ENCODE data around the gene CRYBB1. TPM values are rescaled to one million over a fixed set of nuclear protein-coding genes. Genes with fewer than 3 reads are reported as not detected.

CRYBB1 gene
- total RNA-seq, 1 donor from 2014 or later: not detected

DNA sequence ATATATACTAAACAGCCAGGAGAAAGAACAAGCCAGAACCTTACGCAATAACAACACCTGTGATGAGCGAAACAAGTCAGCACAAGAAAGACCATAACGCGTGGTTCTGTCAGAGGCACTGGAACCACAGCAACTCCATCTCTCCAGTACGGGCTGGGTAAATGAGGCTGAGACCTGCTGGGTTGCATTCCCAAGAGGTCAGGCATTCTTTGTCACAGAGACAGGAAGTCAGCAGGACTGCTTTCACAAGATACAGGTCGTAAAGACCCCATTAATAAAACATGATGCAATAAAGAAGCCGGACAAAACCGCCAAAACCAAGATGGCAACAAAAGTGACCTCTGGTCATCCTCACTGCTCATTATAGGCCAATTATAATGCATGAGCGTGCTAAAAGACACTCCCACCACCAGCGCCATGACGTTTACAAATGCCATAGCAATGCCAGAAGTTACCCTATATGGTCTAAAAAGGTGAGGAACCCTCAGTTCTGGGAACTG is 49.6 kb downstream of the CRYBB1 start:
- ATAC-seq (ENCODE audit: low read depth): no peak
- POLR2A ChIA-PET: no interaction called here
- H3K36me3 Mint-ChIP-seq (ENCODE audit: low read depth): peaks cover 4% of the 10 kb centered on the region
- TF ChIP-seq, protein P1, sequence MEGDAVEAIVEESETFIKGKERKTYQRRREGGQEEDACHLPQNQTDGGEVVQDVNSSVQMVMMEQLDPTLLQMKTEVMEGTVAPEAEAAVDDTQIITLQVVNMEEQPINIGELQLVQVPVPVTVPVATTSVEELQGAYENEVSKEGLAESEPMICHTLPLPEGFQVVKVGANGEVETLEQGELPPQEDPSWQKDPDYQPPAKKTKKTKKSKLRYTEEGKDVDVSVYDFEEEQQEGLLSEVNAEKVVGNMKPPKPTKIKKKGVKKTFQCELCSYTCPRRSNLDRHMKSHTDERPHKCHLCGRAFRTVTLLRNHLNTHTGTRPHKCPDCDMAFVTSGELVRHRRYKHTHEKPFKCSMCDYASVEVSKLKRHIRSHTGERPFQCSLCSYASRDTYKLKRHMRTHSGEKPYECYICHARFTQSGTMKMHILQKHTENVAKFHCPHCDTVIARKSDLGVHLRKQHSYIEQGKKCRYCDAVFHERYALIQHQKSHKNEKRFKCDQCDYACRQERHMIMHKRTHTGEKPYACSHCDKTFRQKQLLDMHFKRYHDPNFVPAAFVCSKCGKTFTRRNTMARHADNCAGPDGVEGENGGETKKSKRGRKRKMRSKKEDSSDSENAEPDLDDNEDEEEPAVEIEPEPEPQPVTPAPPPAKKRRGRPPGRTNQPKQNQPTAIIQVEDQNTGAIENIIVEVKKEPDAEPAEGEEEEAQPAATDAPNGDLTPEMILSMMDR (IDR thresholded peaks at IDR 0.05): no peak
- H3K27ac Mint-ChIP-seq: no peak overlapping the region
- no peak for DNase-seq
- H3K9me3 Mint-ChIP-seq: no peaks in the 10 kb centered on the region
- peaks cover 25% of the 10 kb centered on the region for H3K4me1 Mint-ChIP-seq
- no peak overlapping the region for H3K4me3 Mint-ChIP-seq
- CTCF ChIA-PET: no interaction called here
- no peaks in the 10 kb centered on the region for H3K27me3 Mint-ChIP-seq
- intact Hi-C loops (cut with micrococcal nuclease): no loop called here

DNA sequence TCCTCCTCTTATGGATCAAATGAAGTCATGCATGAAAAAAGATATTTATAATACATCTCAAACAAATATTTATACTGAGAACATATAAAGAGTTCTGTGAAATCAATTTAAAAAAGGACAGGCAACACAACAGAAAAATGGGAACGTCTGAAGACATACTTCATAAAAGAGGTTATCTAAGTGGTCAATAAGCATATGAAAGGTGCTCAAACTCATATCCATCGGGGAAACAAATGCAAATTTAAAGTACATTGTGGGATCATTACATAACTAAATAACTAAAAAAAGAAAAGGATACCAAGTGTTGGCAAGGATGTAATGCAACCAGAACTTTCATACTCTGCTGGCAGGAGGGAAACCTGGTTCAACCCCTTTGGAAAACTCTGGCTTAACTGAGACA is 50.2 kb downstream of the CRYBB1 start:
- peaks cover 4% of the 10 kb centered on the region for H3K36me3 Mint-ChIP-seq (ENCODE audit: low read depth)
- no peak for DNase-seq
- H3K27me3 Mint-ChIP-seq: no peaks in the 10 kb centered on the region
- no peaks in the 10 kb centered on the region for H3K9me3 Mint-ChIP-seq
- peaks cover 18% of the 10 kb centered on the region for H3K4me1 Mint-ChIP-seq
- H3K4me3 Mint-ChIP-seq: no peak overlapping the region
- ATAC-seq (ENCODE audit: low read depth): no peak
- CTCF ChIA-PET: no interaction called here
- TF ChIP-seq, protein P1 (IDR thresholded peaks at IDR 0.05): no peak
- intact Hi-C loops (cut with micrococcal nuclease): no loop called here
- H3K27ac Mint-ChIP-seq: no peak overlapping the region
- POLR2A ChIA-PET: no interaction called here

DNA sequence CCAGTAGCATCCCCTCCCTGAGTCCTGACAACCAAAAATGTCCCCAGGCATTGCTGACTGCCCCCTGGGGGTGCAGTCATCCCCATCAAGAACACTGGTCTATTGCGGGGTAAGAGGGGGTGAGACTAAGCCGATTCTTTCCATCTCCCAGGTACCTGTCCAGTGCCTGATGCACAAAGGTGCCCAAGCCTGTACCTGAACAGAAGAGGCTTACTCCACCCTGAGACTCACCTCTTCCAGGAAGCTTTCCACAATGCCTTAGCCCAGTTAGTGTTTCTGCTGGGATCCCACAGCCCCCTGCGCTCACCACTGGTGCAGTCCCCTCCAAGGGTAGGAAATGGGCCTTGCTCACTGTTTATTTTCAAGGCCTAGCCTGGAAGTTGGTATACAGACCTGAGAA is 50.8 kb downstream of the CRYBB1 start:
- peaks cover 15% of the 10 kb centered on the region for H3K4me1 Mint-ChIP-seq
- CTCF ChIA-PET: no interaction called here

DNA sequence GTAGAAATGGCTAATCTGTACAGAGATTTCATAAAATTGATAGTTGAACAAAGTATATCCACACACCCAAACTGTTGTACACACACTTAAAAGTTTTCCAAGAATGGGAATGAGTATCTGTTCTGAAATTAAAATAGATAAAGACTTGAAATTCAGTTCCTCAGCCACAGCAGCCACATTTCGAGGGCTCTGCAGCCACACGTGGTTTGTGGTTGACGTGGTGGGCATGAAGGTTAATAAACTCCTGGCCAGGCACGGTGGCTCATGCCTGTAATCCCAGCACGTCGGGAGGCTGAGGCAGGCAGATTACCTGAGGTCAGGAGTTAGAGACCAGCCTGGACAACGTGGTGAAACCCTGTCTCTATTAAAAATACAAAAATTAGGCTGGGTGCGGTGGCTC is 51.9 kb downstream of the CRYBB1 start:
- no peaks in the 10 kb centered on the region for H3K9me3 Mint-ChIP-seq
- H3K27ac Mint-ChIP-seq: no peak overlapping the region
- ChIA-PET CTCF (no interaction called here), POLR2A (no interaction called here)
- TF ChIP-seq, protein P1 (IDR thresholded peaks at IDR 0.05): no peak
- ATAC-seq (ENCODE audit: low read depth) (no peak), DNase-seq (no peak)
- H3K4me3 Mint-ChIP-seq: no peak overlapping the region
- H3K27me3 Mint-ChIP-seq: no peaks in the 10 kb centered on the region
- intact Hi-C loops (cut with micrococcal nuclease): no loop called here
- H3K4me1 Mint-ChIP-seq: peaks cover 11% of the 10 kb centered on the region
- peaks cover 4% of the 10 kb centered on the region for H3K36me3 Mint-ChIP-seq (ENCODE audit: low read depth)

More for the DNA sequence above, 50.8 kb downstream of the CRYBB1 start:
- no peak for DNase-seq
- TF ChIP-seq, protein P1 (IDR thresholded peaks at IDR 0.05): no peak
- Mint-ChIP-seq H3K27me3 (no peaks in the 10 kb centered on the region), H3K9me3 (no peaks in the 10 kb centered on the region), H3K27ac (no peak overlapping the region), H3K4me3 (no peak overlapping the region), H3K36me3 (ENCODE audit: low read depth) (peaks cover 4% of the 10 kb centered on the region)
- no peak for ATAC-seq (ENCODE audit: low read depth)
- intact Hi-C loops (cut with micrococcal nuclease): no loop called here
- POLR2A ChIA-PET: interaction anchor here (0.6 kb wide), 1 partner anchor 134 kb away, joined by 4 read pairs; no protein-coding TSS in a partner anchor

DNA sequence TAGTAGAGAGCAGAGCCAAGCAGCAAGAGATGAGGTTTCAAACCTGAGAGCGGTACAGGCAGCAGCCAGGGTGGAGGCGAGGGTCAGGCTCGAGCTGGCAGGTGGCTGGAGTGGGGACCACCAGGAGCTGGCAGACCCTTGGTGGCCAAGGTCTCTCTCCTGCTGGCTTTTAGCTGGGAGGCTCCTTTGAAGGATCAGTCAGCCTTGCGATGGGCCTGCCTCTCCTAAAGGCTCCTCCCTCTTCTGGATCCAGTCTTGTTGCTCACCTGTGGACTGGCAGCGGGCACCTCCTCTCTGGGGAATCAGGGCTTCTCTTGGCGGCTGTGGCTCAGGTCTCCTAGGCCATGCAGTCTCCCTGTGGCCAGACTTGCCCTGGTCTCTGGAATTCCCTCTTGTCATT is 52.6 kb downstream of the CRYBB1 start:
- Mint-ChIP-seq H3K36me3 (ENCODE audit: low read depth) (peaks cover 4% of the 10 kb centered on the region), H3K27me3 (no peaks in the 10 kb centered on the region), H3K4me3 (no peak overlapping the region), H3K9me3 (no peaks in the 10 kb centered on the region), H3K4me1 (peaks cover 6% of the 10 kb centered on the region), H3K27ac (no peak overlapping the region)
- ChIA-PET CTCF (no interaction called here), POLR2A (no interaction called here)
- intact Hi-C loops (cut with micrococcal nuclease): no loop called here
- TF ChIP-seq, protein P1 (IDR thresholded peaks at IDR 0.05): no peak
- DNase-seq: no peak
- ATAC-seq (ENCODE audit: low read depth): no peak
